Large intestine (tissue), 3 donors: ENCODE results near the gene ALDOA. TPM values are rescaled to one million over a fixed set of nuclear protein-coding genes. Genes with fewer than 3 reads are reported as not detected.

Experiments
- DNase-seq, 2 donors: peaks; one replicate each; pipeline versions ENCODE4 v3.0.0 to v3.0.0-alpha.2; 2013
- H3K27ac ChIP-seq: one replicate; pipeline ENCODE4 v1.5.1; 2013; ENCODE audit warnings: low read length
- H3K27me3 ChIP-seq: 2 replicates; pipeline ENCODE4 v1.6.1; 2013; ENCODE audit warnings: low read length; ENCODE audit not compliant: control insufficient read depth, insufficient read depth
- H3K36me3 ChIP-seq: 2 replicates; pipeline ENCODE4 v1.6.1; 2013; ENCODE audit warnings: low read length; ENCODE audit not compliant: control insufficient read depth, insufficient read depth
- H3K4me1 ChIP-seq: one replicate; pipeline ENCODE4 v1.6.1; 2013; ENCODE audit warnings: low read length; ENCODE audit not compliant: control insufficient read depth, insufficient read depth
- H3K4me3 ChIP-seq: one replicate; pipeline ENCODE4 v1.5.1; 2013; ENCODE audit warnings: low read length
- H3K9me3 ChIP-seq: one replicate; pipeline ENCODE4 v1.6.1; 2013; ENCODE audit warnings: mild to moderate bottlenecking, low read depth, low read length, moderate library complexity; ENCODE audit not compliant: control insufficient read depth
- WGBS: methylation state at CpG from one replicate; pipeline ENCODE4 v1.1.5; 2013; ENCODE audit warnings: low lambda C conversion rate; ENCODE audit not compliant: insufficient coverage; 5-methylcytosine and 5-hydroxymethylcytosine counted together
- polyA plus RNA-seq: library from polyadenylated mRNA; unstranded; fragments of 120-200 nt; gene quantifications from one replicate; pipeline ENCODE4 v1.2.1, GENCODE V29; 2013

The ALDOA gene
- polyA plus RNA-seq, 1 donor, result 421 TPM

DNA sequence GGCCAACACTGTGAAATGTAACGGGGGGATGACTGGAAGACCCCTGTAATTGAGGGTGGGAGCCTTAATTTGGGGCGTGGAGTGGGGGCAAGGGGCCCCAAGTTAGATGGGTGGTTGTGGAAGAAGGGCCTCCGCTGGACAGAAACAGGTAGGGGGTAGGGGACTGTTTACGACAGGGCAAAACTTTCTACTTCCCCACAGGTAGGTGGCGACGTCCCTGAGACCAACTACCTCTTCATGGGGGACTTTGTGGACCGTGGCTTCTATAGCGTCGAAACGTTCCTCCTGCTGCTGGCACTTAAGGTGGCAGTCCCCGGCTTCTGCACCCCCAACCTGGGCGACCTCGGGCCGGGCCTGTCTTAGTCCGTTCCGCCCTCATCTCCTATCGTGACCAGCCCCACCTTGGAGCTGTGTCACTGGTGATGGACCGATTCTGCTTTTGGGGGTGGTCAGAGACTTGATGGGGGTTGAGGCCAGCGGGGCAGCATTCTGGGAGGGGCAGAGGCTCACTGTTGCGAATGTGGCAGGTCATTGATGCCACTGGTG is 17.1 kb downstream of the ALDOA start:
- Histone ChIP-seq H3K4me1 (peaks cover 8% of the 10 kb centered on the region), H3K27ac (no peak overlapping the region), H3K36me3 (peaks cover 71% of the 10 kb centered on the region), H3K4me3 (no peak overlapping the region), H3K27me3 (no peaks in the 10 kb centered on the region), H3K9me3 (no peaks in the 10 kb centered on the region)
- WGBS, result no CpG with 5 or more reads among the region's 20 CpGs
- no peak for DNase-seq

DNA sequence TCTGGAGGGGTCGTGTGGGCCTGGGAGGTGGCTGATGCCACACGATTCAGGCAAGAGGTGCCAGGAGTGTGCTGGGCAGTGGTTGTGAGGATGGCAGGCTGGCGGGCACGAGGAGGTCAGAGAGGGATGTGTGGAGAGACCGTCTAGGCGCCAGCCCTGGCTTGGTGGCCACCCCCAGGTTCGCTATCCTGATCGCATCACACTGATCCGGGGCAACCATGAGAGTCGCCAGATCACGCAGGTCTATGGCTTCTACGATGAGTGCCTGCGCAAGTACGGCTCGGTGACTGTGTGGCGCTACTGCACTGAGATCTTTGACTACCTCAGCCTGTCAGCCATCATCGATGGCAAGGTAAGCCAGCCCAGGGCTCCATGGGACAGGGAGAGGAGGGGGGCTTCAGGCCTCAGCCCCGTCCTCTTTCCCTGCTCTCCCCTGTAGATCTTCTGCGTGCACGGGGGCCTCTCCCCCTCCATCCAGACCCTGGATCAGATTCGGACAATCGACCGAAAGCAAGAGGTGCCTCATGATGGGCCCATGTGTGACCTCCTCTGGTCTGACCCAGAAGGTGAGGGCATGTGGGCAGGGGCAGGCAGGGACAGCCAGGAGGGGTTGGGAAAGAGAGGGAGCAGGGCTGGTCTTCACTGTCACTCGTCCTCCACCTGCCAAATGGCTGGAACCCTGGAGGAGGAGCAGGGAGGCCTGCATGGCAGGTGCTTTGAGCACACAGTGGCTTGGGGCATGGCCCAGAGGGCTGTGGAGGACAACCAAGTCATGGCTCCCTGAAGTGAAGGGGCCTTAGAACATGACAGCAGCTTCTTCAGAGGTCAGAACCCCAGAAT is 17.9 kb downstream of the ALDOA start:
- H3K4me1 ChIP-seq, result peaks cover 5% of the 10 kb centered on the region
- WGBS, result no CpG with 5 or more reads among the region's 24 CpGs
- H3K4me3 ChIP-seq, result no peak overlapping the region
- no peaks in the 10 kb centered on the region for H3K9me3 ChIP-seq
- H3K36me3 ChIP-seq, result peaks cover 63% of the 10 kb centered on the region
- DNase-seq, result no peak
- H3K27me3 ChIP-seq, result no peaks in the 10 kb centered on the region
- H3K27ac ChIP-seq, result no peak overlapping the region

GRCh38 chr16:30084096-30084815 is 18.7 kb downstream of the ALDOA start:
- H3K27me3 ChIP-seq, result no peaks in the 10 kb centered on the region
- H3K4me1 ChIP-seq, result peaks cover 5% of the 10 kb centered on the region
- H3K36me3 ChIP-seq, result peaks cover 58% of the 10 kb centered on the region
- H3K4me3 ChIP-seq, result no peak overlapping the region
- no peak for DNase-seq
- WGBS, result no CpG with 5 or more reads among the region's 18 CpGs
- no peaks in the 10 kb centered on the region for H3K9me3 ChIP-seq
- H3K27ac ChIP-seq, result no peak overlapping the region

- Histone ChIP-seq H3K4me3 (no peak overlapping the region), H3K36me3 (peaks cover 53% of the 10 kb centered on the region), H3K27ac (no peak overlapping the region), H3K27me3 (no peaks in the 10 kb centered on the region), H3K9me3 (no peaks in the 10 kb centered on the region), H3K4me1 (peaks cover 5% of the 10 kb centered on the region)
- DNase-seq, result no peak
- WGBS, result no CpG with 5 or more reads among the region's 17 CpGs
Measured at GRCh38 chr16:30084816-30085159, 19.2 kb downstream of the ALDOA start.

- no peak for DNase-seq
- peaks cover 48% of the 10 kb centered on the region for H3K36me3 ChIP-seq
- H3K9me3 ChIP-seq, result no peaks in the 10 kb centered on the region
- WGBS, result no CpG with 5 or more reads among the region's 3 CpGs
- H3K4me3 ChIP-seq, result no peak overlapping the region
- no peaks in the 10 kb centered on the region for H3K27me3 ChIP-seq
- H3K4me1 ChIP-seq, result peaks cover 5% of the 10 kb centered on the region
- H3K27ac ChIP-seq, result no peak overlapping the region
Measured at GRCh38 chr16:30085247-30085646, 19.7 kb downstream of the ALDOA start.

GRCh38 chr16:30085820-30086219 is 20.3 kb downstream of the ALDOA start:
- no peaks in the 10 kb centered on the region for H3K9me3 ChIP-seq

DNA sequence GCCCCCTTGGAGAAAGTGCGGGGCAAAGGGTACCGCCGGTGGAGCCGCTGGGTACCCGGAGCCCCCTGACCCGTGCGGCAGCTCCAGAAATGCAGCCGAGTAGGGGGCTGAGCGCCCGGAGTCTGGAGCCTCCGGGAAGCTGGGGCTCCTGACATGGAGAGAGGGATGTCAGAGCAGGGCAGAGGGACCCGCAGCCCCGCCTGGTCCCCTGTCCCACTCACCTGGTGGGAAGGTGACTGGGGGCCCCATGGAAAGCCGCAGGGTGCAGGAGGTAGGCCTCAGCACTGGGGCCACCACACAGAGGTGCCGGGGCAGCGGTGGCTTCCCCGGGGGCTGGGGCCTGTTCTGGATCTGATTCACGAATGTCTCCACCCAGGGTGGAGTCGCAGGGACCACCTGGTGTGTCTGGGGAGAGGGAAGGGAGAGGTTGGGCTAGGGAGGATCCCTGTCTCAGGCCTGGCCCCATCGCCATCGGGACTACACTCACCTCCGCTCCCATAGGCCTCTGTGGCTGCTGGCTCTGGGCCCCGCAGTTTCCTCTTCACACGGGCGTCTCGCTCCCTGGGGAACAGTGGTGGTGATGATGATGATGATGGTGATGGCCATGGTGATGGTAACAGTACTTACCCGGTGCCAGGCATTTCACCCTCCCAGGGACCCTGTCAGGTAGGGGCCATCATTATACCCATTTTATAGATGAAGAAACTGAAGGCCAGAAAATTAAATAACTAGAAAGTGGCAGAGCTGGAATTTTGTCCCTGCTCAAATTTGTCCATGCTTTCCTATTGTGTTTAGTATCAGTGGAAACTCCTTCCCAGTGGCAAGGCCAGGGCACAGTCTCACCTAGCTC is 21.0 kb downstream of the ALDOA start:
- peaks cover 6% of the 10 kb centered on the region for H3K4me1 ChIP-seq
- no peak overlapping the region for H3K27ac ChIP-seq
- H3K27me3 ChIP-seq, result no peaks in the 10 kb centered on the region
- no peak for DNase-seq
- H3K36me3 ChIP-seq, result peaks cover 41% of the 10 kb centered on the region
- no CpG with 5 or more reads among the region's 27 CpGs for WGBS
- no peaks in the 10 kb centered on the region for H3K9me3 ChIP-seq
- H3K4me3 ChIP-seq, result no peak overlapping the region

More at GRCh38 chr16:30085820-30086219, 20.3 kb downstream of the ALDOA start:
- no peak for DNase-seq
- H3K36me3 ChIP-seq, result peaks cover 46% of the 10 kb centered on the region
- no peak overlapping the region for H3K4me3 ChIP-seq
- no peaks in the 10 kb centered on the region for H3K27me3 ChIP-seq
- peaks cover 3% of the 10 kb centered on the region for H3K4me1 ChIP-seq
- no peak overlapping the region for H3K27ac ChIP-seq
- WGBS, result no CpG with 5 or more reads among the region's 6 CpGs

DNA sequence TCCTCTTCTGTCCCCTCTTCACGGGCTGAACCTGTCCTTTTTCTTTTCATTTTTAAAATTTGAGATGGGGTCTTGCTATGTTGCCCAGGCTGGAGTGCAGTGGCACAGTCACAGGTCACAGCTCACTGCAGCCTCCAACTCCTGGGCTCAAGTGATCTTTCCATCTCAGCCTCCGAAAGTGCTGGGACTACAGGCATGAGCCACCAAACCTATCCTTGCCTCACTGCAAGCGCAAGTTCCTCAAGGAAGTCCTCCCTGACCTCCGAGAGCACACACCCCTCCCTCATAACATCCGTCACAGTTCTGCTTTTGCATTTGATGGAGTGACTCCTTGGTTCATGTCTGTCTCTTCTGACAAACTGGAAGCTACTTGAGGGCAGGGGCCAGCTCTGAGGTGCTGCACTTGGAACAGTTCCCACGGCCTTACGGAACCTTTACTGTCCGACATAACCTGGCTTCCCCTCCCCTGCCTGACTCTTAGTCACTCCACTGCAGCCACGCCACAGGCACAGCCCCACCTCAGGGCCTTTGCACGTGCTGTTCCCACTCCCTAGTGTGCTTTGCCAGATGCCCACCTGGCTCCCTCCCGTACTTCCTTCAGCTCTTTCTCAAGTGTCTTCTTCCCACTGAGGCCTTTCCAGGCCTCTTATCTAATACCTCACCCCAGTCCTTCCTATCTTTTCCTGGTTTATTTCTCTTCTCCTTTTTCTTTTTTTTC is 21.8 kb downstream of the ALDOA start:
- H3K4me1 ChIP-seq, result peaks cover 11% of the 10 kb centered on the region
- DNase-seq, result no peak
- no peak overlapping the region for H3K4me3 ChIP-seq
- no peaks in the 10 kb centered on the region for H3K27me3 ChIP-seq
- peaks cover 36% of the 10 kb centered on the region for H3K36me3 ChIP-seq
- H3K9me3 ChIP-seq, result no peaks in the 10 kb centered on the region
- WGBS, result no CpG with 5 or more reads among the region's 11 CpGs
- H3K27ac ChIP-seq, result no peak overlapping the region

DNA sequence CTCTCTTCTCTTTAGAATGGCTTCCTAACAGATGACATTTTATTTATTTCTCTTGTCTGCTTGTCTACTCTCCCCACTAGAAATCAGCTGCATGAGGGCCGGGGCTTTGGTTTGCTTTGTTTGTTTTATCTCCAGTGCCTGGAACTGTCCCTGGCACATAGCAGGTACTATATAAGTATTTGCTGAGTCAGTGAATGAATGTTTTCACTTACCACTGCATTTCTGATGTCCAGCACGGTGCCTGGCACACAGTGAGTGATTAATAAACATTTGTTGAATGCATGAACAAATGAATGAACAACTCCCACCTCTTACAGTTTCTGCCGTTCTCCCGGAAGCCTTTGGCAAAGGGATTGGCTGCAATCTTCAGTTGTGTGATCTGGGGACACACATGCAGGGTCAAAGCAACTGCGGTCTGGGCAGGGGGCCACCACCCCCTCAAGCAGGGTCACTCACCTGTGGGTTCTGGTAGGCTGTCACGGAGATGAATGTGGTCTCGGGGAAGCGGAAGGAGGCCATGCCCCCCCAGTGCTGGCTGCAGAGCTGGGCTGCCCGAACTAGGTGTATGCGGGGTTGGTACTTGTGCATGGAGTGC is 22.8 kb downstream of the ALDOA start:
- no peaks in the 10 kb centered on the region for H3K9me3 ChIP-seq
- no peak overlapping the region for H3K4me3 ChIP-seq
- DNase-seq, result no peak
- H3K4me1 ChIP-seq, result peaks cover 15% of the 10 kb centered on the region
- WGBS, result no CpG with 5 or more reads among the region's 10 CpGs
- peaks cover 28% of the 10 kb centered on the region for H3K36me3 ChIP-seq
- no peak overlapping the region for H3K27ac ChIP-seq
- H3K27me3 ChIP-seq, result no peaks in the 10 kb centered on the region
